Endothelial cell (in vitro differentiated cells): Measurements from ENCODE around the gene GPR65. TPM values are rescaled to one million over a fixed set of nuclear protein-coding genes. Genes with fewer than 3 reads are reported as not detected.

Experiments
- DNase-seq: peaks from one replicate; pipeline ENCODE4 v3.0.0; 2021; ENCODE audit warnings: low spot score
- H3K27ac Mint-ChIP-seq: one replicate; pipeline ENCODE4 v1.8.0; 2021; ENCODE audit warnings: mixed read lengths, inconsistent platforms; ENCODE audit not compliant: unreplicated experiment
- H3K27me3 Mint-ChIP-seq: one replicate; pipeline ENCODE4 v1.8.0; 2021; ENCODE audit warnings: mild to moderate bottlenecking, moderate library complexity, mixed read lengths, inconsistent platforms; ENCODE audit not compliant: unreplicated experiment
- H3K36me3 Mint-ChIP-seq: one replicate; pipeline ENCODE4 v1.8.0; 2021; ENCODE audit warnings: mild to moderate bottlenecking, low read depth, mixed read lengths, inconsistent platforms; ENCODE audit not compliant: unreplicated experiment
- H3K4me1 Mint-ChIP-seq: one replicate; pipeline ENCODE4 v1.8.0; 2021; ENCODE audit warnings: mild to moderate bottlenecking, mixed read lengths, inconsistent platforms; ENCODE audit not compliant: unreplicated experiment
- H3K4me3 Mint-ChIP-seq: one replicate; pipeline ENCODE4 v1.8.0; 2021; ENCODE audit warnings: mild to moderate bottlenecking, mixed read lengths, inconsistent platforms; ENCODE audit not compliant: unreplicated experiment
- H3K9me3 Mint-ChIP-seq: one replicate; pipeline ENCODE4 v1.8.0; 2021; ENCODE audit warnings: mixed read lengths, inconsistent platforms; ENCODE audit not compliant: unreplicated experiment
- total RNA-seq: library from RNA; stranded (reverse); fragmentation: NEBNext Ultra II Directional; extraction: Animal tissue kit (Norgen Biotek cat#: 25700); gene quantifications from one replicate; pipeline ENCODE4 v1.2.1, GENCODE V29; 2021; ENCODE audit not compliant: unreplicated experiment
- TF ChIP-seq, protein P1 (sequence below): fragments of 200-600 bp; sonication (generic); IDR thresholded peaks from one replicate; pipeline ENCODE4 v1.5.0; 2021; ENCODE audit warnings: antibody characterized with exemption; ENCODE audit not compliant: unreplicated experiment

GPR65 gene
- total RNA-seq, 1 donor from 2014 or later: 0.64 TPM

DNA sequence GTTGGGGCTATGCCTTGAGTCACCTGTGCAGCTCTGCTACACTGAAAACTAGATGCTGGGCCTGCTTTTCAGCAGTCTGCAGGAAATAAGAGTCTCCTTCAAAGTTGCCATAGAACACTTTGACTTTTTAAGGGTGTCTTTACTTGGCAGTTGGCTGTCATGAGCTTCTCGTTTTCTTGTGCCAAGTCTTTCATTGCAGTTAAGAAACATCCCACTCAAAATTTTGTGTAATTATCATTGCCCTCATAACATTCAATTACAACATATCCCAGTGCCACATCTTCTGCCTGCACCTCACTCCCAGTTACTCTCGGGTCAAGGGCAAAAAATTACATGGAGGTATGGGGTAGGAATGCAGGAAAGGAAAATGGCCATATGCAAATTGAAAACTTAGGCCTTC, 29.1 kb downstream of the GPR65 start:
- TF ChIP-seq, protein P1, sequence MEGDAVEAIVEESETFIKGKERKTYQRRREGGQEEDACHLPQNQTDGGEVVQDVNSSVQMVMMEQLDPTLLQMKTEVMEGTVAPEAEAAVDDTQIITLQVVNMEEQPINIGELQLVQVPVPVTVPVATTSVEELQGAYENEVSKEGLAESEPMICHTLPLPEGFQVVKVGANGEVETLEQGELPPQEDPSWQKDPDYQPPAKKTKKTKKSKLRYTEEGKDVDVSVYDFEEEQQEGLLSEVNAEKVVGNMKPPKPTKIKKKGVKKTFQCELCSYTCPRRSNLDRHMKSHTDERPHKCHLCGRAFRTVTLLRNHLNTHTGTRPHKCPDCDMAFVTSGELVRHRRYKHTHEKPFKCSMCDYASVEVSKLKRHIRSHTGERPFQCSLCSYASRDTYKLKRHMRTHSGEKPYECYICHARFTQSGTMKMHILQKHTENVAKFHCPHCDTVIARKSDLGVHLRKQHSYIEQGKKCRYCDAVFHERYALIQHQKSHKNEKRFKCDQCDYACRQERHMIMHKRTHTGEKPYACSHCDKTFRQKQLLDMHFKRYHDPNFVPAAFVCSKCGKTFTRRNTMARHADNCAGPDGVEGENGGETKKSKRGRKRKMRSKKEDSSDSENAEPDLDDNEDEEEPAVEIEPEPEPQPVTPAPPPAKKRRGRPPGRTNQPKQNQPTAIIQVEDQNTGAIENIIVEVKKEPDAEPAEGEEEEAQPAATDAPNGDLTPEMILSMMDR: no peak
- DNase-seq: no peak
- H3K4me1 Mint-ChIP-seq: peaks cover 4% of the 10 kb centered on the region

DNA sequence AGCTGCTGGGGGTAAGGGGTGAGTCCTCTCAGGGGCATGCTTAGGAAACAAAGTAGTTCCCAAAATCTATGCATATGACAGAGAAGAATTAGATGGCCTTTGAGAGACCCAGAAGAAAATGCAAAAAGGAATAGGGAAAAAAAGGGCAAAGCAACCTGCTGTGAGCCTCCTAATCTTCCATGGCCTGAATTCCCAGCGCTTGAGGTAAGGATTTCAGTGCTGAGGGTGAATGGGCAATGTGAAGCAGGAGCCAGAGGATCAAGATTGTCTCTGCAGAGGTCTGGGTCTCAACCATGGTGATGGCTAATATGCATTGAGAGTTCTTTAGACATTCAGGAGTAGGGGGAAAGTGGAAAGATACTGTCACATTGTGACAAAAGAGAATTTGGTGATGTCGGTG, 31.5 kb downstream of the GPR65 start:
- Mint-ChIP-seq H3K27me3 (no peaks in the 10 kb centered on the region), H3K9me3 (no peaks in the 10 kb centered on the region), H3K4me1 (peaks cover 3% of the 10 kb centered on the region), H3K4me3 (no peak overlapping the region), H3K36me3 (no peaks in the 10 kb centered on the region), H3K27ac (no peak overlapping the region)
- TF ChIP-seq, protein P1: no peak
- DNase-seq: no peak

More for the DNA sequence above, 29.1 kb downstream of the GPR65 start:
- no peak overlapping the region for H3K27ac Mint-ChIP-seq
- no peaks in the 10 kb centered on the region for H3K36me3 Mint-ChIP-seq
- no peak overlapping the region for H3K4me3 Mint-ChIP-seq
- no peaks in the 10 kb centered on the region for H3K27me3 Mint-ChIP-seq
- no peaks in the 10 kb centered on the region for H3K9me3 Mint-ChIP-seq

DNA sequence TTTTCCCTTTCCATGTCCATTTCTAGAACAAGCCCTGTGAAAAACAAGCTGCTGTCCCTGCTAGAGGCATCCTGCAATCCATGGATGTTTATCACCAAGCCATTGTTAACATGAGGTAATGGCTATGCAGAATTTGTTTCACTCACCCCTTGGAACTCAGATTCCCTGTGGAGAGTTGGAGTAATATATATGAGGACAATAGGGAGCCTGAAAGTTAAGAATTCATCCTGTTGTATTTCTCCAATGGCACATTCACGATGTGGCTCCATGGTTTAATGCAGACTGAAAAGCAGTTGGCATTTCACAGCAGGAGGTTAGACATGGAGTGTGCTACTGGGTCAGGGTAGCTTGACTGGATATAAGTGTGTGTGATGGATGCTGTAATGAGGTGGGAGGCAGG, 32.4 kb downstream of the GPR65 start:
- H3K27me3 Mint-ChIP-seq: no peaks in the 10 kb centered on the region

DNA sequence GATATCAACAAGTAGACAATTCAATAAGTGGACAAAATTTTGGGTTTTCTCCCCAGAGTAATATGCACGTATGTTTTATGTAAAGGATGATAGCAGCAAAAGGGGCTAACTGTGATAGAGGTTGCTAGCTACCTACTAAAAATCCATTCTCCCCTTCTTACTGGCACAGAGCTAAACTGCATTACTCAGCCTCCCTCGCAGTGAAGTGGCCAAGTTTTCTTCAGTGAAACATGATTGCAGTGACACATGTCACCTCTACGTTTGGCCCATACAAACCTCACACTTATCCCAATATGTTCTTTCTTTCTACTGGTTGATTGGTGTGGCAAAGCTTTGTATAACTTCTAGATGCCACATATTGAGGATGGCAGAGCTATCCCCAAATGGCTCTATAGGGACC, 34.3 kb downstream of the GPR65 start:
- Mint-ChIP-seq H3K36me3 (no peaks in the 10 kb centered on the region), H3K27me3 (no peaks in the 10 kb centered on the region), H3K4me3 (no peak overlapping the region), H3K4me1 (no peaks in the 10 kb centered on the region), H3K9me3 (no peaks in the 10 kb centered on the region), H3K27ac (no peak overlapping the region)
- no peak for DNase-seq
- TF ChIP-seq, protein P1: no peak

More for the DNA sequence above, 32.4 kb downstream of the GPR65 start:
- TF ChIP-seq, protein P1: no peak
- no peaks in the 10 kb centered on the region for H3K4me1 Mint-ChIP-seq
- no peak for DNase-seq
- H3K36me3 Mint-ChIP-seq: no peaks in the 10 kb centered on the region
- no peak overlapping the region for H3K4me3 Mint-ChIP-seq
- H3K27ac Mint-ChIP-seq: no peak overlapping the region
- H3K9me3 Mint-ChIP-seq: no peaks in the 10 kb centered on the region

DNA sequence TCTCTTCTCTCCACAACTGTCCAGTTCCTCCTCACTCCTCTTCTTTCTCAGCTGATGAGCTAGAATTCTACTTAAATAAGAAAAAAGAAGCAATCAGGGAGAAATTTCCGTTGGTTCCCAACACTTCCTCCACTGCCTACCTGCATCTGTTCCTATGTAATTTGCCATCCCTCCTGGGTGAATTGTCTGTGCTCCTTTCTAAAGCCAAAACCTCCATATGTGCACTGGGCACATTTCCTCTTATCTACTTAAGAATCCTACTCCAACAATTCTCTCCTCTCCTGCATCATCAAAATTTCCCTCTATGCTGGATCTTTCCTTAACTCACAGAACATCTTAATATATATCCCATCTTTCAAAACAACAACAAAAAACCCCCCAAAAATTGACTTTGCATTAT, 35.2 kb downstream of the GPR65 start:
- Mint-ChIP-seq H3K4me3 (no peak overlapping the region), H3K27ac (no peak overlapping the region), H3K4me1 (no peaks in the 10 kb centered on the region), H3K27me3 (no peaks in the 10 kb centered on the region), H3K36me3 (no peaks in the 10 kb centered on the region), H3K9me3 (no peaks in the 10 kb centered on the region)
- no peak for DNase-seq
- TF ChIP-seq, protein P1: no peak
